ENCODE results near the gene NT5DC4.
"Not testable (repeated sequence)": the region's sequence is repeated elsewhere in the genome, so short reads cannot be mapped to it uniquely, and the experiment has no call there.

Gene NT5DC4

DNA sequence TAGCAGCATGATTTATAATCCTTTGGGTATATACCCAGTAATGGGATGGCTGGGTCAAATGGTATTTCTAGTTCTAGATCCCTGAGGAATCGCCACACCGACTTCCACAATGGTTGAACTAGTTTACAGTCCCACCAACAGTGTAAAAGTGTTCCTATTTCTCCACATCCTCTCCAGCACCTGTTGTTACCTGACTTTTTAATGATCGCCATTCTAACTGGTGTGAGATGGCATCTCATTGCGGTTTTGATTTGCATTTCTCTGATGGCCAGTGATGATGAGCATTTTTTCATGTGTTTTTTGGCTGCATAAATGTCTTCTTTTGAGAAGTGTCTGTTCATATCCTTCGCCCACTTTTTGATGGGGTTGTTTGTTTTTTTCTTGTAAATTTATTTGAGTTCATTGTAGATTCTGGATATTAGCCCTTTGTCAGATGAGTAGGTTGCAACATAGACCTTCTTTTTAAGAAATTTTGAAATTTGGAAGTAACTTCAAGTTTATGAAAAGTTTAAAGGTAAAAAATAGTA is 3.9 kb upstream of the NT5DC4 start:
- H4K8ac ChIP-seq (ENCODE audit: low read depth, low read length); H2AK5ac ChIP-seq (ENCODE audit: low read length); H3K18ac ChIP-seq (ENCODE audit: low read length); H3K79me2 ChIP-seq (ENCODE audit: control insufficient read depth, insufficient read depth, low read length, poor library complexity); H2BK120ac ChIP-seq (ENCODE audit: insufficient read depth, low read length, poor library complexity); H3K9me3 ChIP-seq (ENCODE audit: insufficient read depth, low read depth, low read length); H3K4me2 ChIP-seq (ENCODE audit: low read length); H2AFZ ChIP-seq (ENCODE audit: insufficient read depth, low read length, poor library complexity); H3K4ac ChIP-seq (ENCODE audit: low read depth, low read length); H3K27me3 ChIP-seq (ENCODE audit: insufficient read depth, low read length); H2BK5ac ChIP-seq (ENCODE audit: low read depth, low read length, poor library complexity); H3K4me3 ChIP-seq (ENCODE audit: low read depth, low read length); DNase-seq; H2BK12ac ChIP-seq (ENCODE audit: low read length); H3K9ac ChIP-seq (ENCODE audit: low read length); H4K91ac ChIP-seq (ENCODE audit: low read depth, low read length); H4K12ac ChIP-seq (ENCODE audit: low read depth, low read length); H3K14ac ChIP-seq (ENCODE audit: low read length); H3K27ac ChIP-seq (ENCODE audit: low read depth, low read length); H3K79me1 ChIP-seq (ENCODE audit: low read length); H3K4me1 ChIP-seq (ENCODE audit: control insufficient read depth in 1 of 2, insufficient read depth in 2 of 2, low read length in 2 of 2); H3K36me3 ChIP-seq (ENCODE audit: control insufficient read depth in 1 of 2, insufficient read depth in 2 of 2, low read length in 2 of 2); H3K23ac ChIP-seq (ENCODE audit: low read length): not testable (repeated sequence)
- WGBS (ENCODE audit: extremely low coverage, insufficient coverage, insufficient read length) = no CpG with 5 or more reads among the region's 5 CpGs

DNA sequence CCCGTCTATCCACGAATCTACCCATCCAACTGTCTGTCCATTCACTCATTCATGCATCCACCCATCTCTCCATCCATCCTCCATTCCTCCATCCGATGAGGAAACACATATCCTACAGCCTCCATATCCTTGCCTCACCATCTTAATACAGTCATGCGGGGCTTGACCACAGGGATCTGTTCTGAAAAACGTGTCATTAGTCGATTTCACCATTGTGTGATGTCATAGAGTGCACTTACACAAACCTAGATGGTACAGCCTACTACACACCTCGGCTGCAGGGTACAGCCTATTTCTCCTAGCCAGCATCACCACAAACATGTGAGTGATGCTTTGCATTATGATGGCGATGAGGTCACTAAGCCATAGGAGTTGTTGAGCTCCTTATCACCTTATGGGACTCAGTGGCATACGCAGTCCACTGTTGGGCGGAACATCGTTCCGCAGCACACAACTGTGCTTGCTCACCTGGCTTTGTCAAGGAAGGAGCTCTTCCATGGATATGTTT is 1.9 kb upstream of the NT5DC4 start:
- no peak overlapping the region for H2BK120ac ChIP-seq (ENCODE audit: insufficient read depth, low read length, poor library complexity)
- H4K12ac ChIP-seq (ENCODE audit: low read depth, low read length) = no peak overlapping the region
- H3K36me3 ChIP-seq (ENCODE audit: control insufficient read depth in 1 of 2, insufficient read depth in 2 of 2, low read length in 2 of 2) = no peaks in the 10 kb centered on the region
- no peak overlapping the region for H2BK12ac ChIP-seq (ENCODE audit: low read length)
- H3K4me3 ChIP-seq (ENCODE audit: low read depth, low read length) = no peak overlapping the region
- no peak overlapping the region for H4K91ac ChIP-seq (ENCODE audit: low read depth, low read length)
- no peaks in the 10 kb centered on the region for H3K4me1 ChIP-seq (ENCODE audit: control insufficient read depth in 1 of 2, insufficient read depth in 2 of 2, low read length in 2 of 2)
- H3K23ac ChIP-seq (ENCODE audit: low read length) = no peak overlapping the region
- no peaks in the 10 kb centered on the region for H3K27me3 ChIP-seq (ENCODE audit: insufficient read depth, low read length)
- DNase-seq = peak; percentile 90 to 93
- WGBS (ENCODE audit: extremely low coverage, insufficient coverage, insufficient read length) = no CpG with 5 or more reads among the region's 12 CpGs
- H3K4ac ChIP-seq (ENCODE audit: low read depth, low read length) = no peak overlapping the region
- no peaks in the 10 kb centered on the region for H3K79me2 ChIP-seq (ENCODE audit: control insufficient read depth, insufficient read depth, low read length, poor library complexity)
- H2AFZ ChIP-seq (ENCODE audit: insufficient read depth, low read length, poor library complexity) = no peak overlapping the region
- H2BK5ac ChIP-seq (ENCODE audit: low read depth, low read length, poor library complexity) = no peak overlapping the region
- H3K4me2 ChIP-seq (ENCODE audit: low read length) = no peak overlapping the region
- no peak overlapping the region for H3K27ac ChIP-seq (ENCODE audit: low read depth, low read length)
- no peak overlapping the region for H2AK5ac ChIP-seq (ENCODE audit: low read length)
- no peak overlapping the region for H4K8ac ChIP-seq (ENCODE audit: low read depth, low read length)
- no peak overlapping the region for H3K18ac ChIP-seq (ENCODE audit: low read length)
- H3K79me1 ChIP-seq (ENCODE audit: low read length) = no peaks in the 10 kb centered on the region
- H3K9ac ChIP-seq (ENCODE audit: low read length) = no peak overlapping the region
- H3K9me3 ChIP-seq (ENCODE audit: insufficient read depth, low read depth, low read length) = peaks cover 3% of the 10 kb centered on the region
- no peak overlapping the region for H3K14ac ChIP-seq (ENCODE audit: low read length)

DNA sequence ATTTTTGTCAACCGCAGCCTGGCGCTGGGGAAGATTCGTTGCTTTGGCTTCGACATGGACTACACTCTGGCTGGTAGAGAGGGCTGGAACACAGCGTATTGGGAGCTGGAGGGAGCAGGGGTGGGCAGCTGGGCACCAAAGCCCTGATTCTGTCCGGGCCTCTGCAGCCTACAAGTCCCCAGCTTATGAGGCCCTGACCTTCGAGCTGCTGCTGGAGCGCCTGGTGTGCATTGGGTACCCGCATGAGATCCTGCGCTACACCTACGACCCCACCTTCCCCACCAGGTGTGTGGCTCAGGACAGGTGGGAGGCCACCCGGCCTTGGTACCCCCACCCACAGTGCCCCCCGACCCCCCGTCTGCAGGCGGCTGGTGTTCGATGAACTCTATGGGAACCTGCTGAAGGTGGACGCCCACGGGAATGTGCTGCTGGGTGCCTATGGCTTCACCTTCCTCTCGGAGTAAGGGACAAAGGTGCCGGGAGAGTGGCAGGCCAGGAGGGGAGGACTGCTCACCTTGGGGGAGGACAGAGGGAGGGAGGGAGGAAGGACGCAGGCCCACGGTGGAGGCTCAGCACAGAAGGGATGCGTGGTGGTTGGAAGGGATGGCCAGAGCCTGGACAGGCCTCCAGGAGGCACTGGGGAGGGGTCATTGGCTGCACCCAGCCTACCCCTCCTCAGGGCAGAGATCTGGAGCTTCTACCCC is 1.2 kb downstream of the NT5DC4 start:
- Histone ChIP-seq H2AK5ac (ENCODE audit: low read length) (no peak overlapping the region), H3K18ac (ENCODE audit: low read length) (no peak overlapping the region), H3K79me2 (ENCODE audit: control insufficient read depth, insufficient read depth, low read length, poor library complexity) (no peaks in the 10 kb centered on the region), H3K23ac (ENCODE audit: low read length) (no peak overlapping the region), H3K4me1 (ENCODE audit: control insufficient read depth in 1 of 2, insufficient read depth in 2 of 2, low read length in 2 of 2) (no peaks in the 10 kb centered on the region), H4K12ac (ENCODE audit: low read depth, low read length) (no peak overlapping the region), H3K4ac (ENCODE audit: low read depth, low read length) (no peak overlapping the region), H3K9ac (ENCODE audit: low read length) (no peak overlapping the region), H2AFZ (ENCODE audit: insufficient read depth, low read length, poor library complexity) (no peak overlapping the region), H2BK5ac (ENCODE audit: low read depth, low read length, poor library complexity) (no peak overlapping the region), H3K27me3 (ENCODE audit: insufficient read depth, low read length) (no peaks in the 10 kb centered on the region), H3K4me3 (ENCODE audit: low read depth, low read length) (no peak overlapping the region), H3K4me2 (ENCODE audit: low read length) (no peak overlapping the region), H3K79me1 (ENCODE audit: low read length) (no peaks in the 10 kb centered on the region), H2BK12ac (ENCODE audit: low read length) (no peak overlapping the region), H4K91ac (ENCODE audit: low read depth, low read length) (no peak overlapping the region), H3K14ac (ENCODE audit: low read length) (no peak overlapping the region), H3K36me3 (ENCODE audit: control insufficient read depth in 1 of 2, insufficient read depth in 2 of 2, low read length in 2 of 2) (no peaks in the 10 kb centered on the region), H3K27ac (ENCODE audit: low read depth, low read length) (no peak overlapping the region), H3K9me3 (ENCODE audit: insufficient read depth, low read depth, low read length) (peaks cover 2% of the 10 kb centered on the region), H4K8ac (ENCODE audit: low read depth, low read length) (no peak overlapping the region), H2BK120ac (ENCODE audit: insufficient read depth, low read length, poor library complexity) (no peak overlapping the region)
- WGBS (ENCODE audit: extremely low coverage, insufficient coverage, insufficient read length) = no CpG with 5 or more reads among the region's 23 CpGs
- no peak for DNase-seq

DNA sequence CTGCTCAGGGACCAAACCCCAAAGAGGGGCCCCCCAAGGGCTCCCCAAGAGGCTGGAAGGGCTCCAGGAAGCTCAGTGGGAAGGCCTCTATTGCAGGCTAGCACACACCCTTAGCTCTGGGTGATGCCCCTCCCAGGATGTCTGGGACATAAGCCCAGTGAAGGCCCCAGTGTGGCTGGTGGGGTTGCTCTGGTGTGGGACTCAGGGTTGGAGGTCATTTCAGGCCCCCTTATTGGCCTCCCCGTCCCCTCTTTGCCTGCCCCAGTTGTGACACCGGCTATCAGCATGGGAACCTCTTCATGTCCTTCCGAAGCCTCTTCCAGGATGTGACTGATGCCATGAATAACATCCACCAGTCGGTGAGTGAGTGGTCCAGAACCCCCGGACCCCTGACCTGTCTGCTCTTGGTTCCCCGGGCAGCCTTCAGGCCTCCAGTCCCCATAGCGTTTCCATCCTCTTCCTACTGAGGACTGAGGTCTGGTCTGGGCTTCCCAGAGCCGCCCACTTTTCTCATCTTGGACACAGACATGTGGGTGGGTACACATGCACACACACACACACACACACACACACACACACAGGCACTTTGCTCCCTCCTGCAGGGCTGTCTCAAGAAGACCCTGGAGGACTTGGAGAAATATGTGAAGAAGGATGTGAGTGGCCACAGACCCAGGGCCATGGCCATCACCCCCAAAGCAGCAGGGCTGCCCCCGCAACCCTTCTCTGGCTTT is 2.2 kb downstream of the NT5DC4 start:
- Histone ChIP-seq H4K91ac (ENCODE audit: low read depth, low read length) (no peak overlapping the region), H3K27me3 (ENCODE audit: insufficient read depth, low read length) (no peaks in the 10 kb centered on the region), H3K79me1 (ENCODE audit: low read length) (no peaks in the 10 kb centered on the region), H3K4me2 (ENCODE audit: low read length) (no peak overlapping the region), H3K27ac (ENCODE audit: low read depth, low read length) (no peak overlapping the region), H3K36me3 (ENCODE audit: control insufficient read depth in 1 of 2, insufficient read depth in 2 of 2, low read length in 2 of 2) (no peaks in the 10 kb centered on the region), H2AFZ (ENCODE audit: insufficient read depth, low read length, poor library complexity) (no peak overlapping the region), H2BK120ac (ENCODE audit: insufficient read depth, low read length, poor library complexity) (no peak overlapping the region), H4K8ac (ENCODE audit: low read depth, low read length) (no peak overlapping the region), H3K4me3 (ENCODE audit: low read depth, low read length) (no peak overlapping the region), H3K4me1 (ENCODE audit: control insufficient read depth in 1 of 2, insufficient read depth in 2 of 2, low read length in 2 of 2) (no peaks in the 10 kb centered on the region), H3K23ac (ENCODE audit: low read length) (no peak overlapping the region), H3K14ac (ENCODE audit: low read length) (no peak overlapping the region), H3K79me2 (ENCODE audit: control insufficient read depth, insufficient read depth, low read length, poor library complexity) (no peaks in the 10 kb centered on the region), H2BK12ac (ENCODE audit: low read length) (no peak overlapping the region), H4K12ac (ENCODE audit: low read depth, low read length) (no peak overlapping the region), H2BK5ac (ENCODE audit: low read depth, low read length, poor library complexity) (no peak overlapping the region), H3K4ac (ENCODE audit: low read depth, low read length) (no peak overlapping the region), H3K9ac (ENCODE audit: low read length) (no peak overlapping the region), H3K9me3 (ENCODE audit: insufficient read depth, low read depth, low read length) (no peaks in the 10 kb centered on the region), H2AK5ac (ENCODE audit: low read length) (no peak overlapping the region), H3K18ac (ENCODE audit: low read length) (no peak overlapping the region)
- no CpG with 5 or more reads among the region's 9 CpGs for WGBS (ENCODE audit: extremely low coverage, insufficient coverage, insufficient read length)
- no peak for DNase-seq

Data from trophoblast cell (in vitro differentiated cells and primary cell).